Pancreas (tissue), 10 donors: ENCODE results near the gene KIAA1549. TPM values are rescaled to one million over a fixed set of nuclear protein-coding genes. Genes with fewer than 3 reads are reported as not detected.
A peak's percentile ranks its signal among the peaks of the same experiment; 100 is the strongest.
"Not testable (repeated sequence)": the region's sequence is repeated elsewhere in the genome, so short reads cannot be mapped to it uniquely, and the experiment has no call there.

Experiments
- ATAC-seq, 4 donors: fragments of 200-7000 bp; cut with Tn5 transposase; one replicate each; pipeline versions ENCODE4 v1.8.0 to v1.9.1; 2020; ENCODE audit warnings: mild to moderate bottlenecking in 4 of 4, moderate library complexity in 4 of 4
- DNase-seq, 6 donors: peaks; one replicate each; pipeline ENCODE4 v3.0.0-alpha.2; 2020
- FAIRE-seq: peaks from 2 replicates; lab custom pipeline; 2012; peaks lifted over from hg19 to GRCh38; lab: Jason Lieb, UNC
- H3K27ac ChIP-seq, 4 donors: fragments of 200-600 bp; sonication (generic); 1 replicate in 3 of 4; 2 replicates in 1 of 4; pipeline versions ENCODE4 v1.5.0 to v1.8.0; 2020
- H3K27me3 ChIP-seq, 4 donors: fragments of 200-600 bp; one replicate each; pipeline ENCODE4 v1.8.0; 2021
- H3K36me3 ChIP-seq, 3 donors: fragments of 200-600 bp; sonication (generic) in 1 of 3; one replicate each; pipeline versions ENCODE4 v1.5.0 to v1.8.0; 2020 to 2021
- H3K4me1 ChIP-seq, 3 donors: fragments of 200-600 bp; one replicate each; pipeline ENCODE4 v1.8.0; 2021
- H3K4me3 ChIP-seq, 4 donors: fragments of 200-600 bp; sonication (generic) in 2 of 4; one replicate each; pipeline versions ENCODE4 v1.5.0 to v1.8.0; 2020 to 2021
- H3K9me3 ChIP-seq, 4 donors: fragments of 200-600 bp; one replicate each; pipeline ENCODE4 v1.8.0; 2021
- CTCF ChIP-seq, 4 donors: fragments of 200-600 bp; sonication (generic) in 3 of 4; IDR thresholded peaks; one replicate each; pipeline versions ENCODE4 v1.5.0 to v1.8.0; 2021; ENCODE audit warnings: antibody characterized with exemption in 4 of 4
- WGBS, 2 donors: extraction: QIAGEN DNeasy Blood & Tissue Kit; methylation state at CpG; one replicate each; pipeline ENCODE4 v1.1.7; 2013; 5-methylcytosine and 5-hydroxymethylcytosine counted together
- intact Hi-C, 3 donors: fragments of 100-400 bp; cut with DNase I; formaldehyde crosslinking; loops; one replicate each; pipeline versions ENCODE4 v1.11.1 to v1.14.2; 2022
- polyA plus RNA-seq, 2 donors: library from polyadenylated mRNA; stranded (reverse); fragments of 200-250 nt; gene quantifications; one replicate each; pipeline ENCODE4 v1.2.3, GENCODE V29; 2013
- total RNA-seq, 6 donors: library from RNA; stranded (reverse); fragmentation: NEBNext Ultra II Directional in 4 of 6; extraction: Animal tissue kit (Norgen Biotek cat#: 25700) in 4 of 6; gene quantifications; one replicate each; pipeline versions ENCODE4 v1.2.1 to v1.2.4, GENCODE V29; 2021 to 2023
- donor health status: healthy with polysubstance abuse.
- donor health status: DM: no; HTN: no; CAD: no; lungs with moderate emphysema.
- donor health status: DM: no; HTN: no; CAD: no.
- donor health status: control.
- donor health status: control.
- donor health status: Bipolar disorder and iron deficiency.
- donor health status: DM: yes; HTN: yes; CAD: no.
- donor health status: DM: no; HTN: no; CAD: no.
- donor health status: DM: no; HTN: no; CAD: no.
- donor health status: DM: yes; HTN: yes; CAD: no.

KIAA1549 gene
- total and polyA plus RNA-seq, 8 donors, result 1.9 to 8.0 (median 7.0) TPM

DNA sequence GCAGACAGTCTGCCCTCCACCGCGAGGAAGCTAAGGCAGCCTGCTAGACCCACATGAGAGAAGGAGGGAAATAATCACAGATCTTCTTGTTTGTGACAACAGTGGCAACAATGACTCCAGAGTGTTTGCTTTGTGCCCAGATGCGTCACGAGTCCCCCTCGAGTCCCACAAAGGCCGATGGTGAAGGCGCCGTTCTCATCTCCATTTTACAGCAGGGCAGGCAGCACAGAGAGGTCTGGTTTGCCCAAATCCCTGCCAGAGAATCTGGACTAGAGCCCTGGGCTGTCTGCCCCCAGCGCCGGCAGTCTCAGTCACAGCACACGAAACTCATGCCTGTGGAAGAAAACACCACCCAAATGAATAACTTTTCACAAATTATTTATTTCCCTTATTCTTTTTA, 38.1 kb downstream of the KIAA1549 start:
- no peak for TF ChIP-seq CTCF (IDR thresholded peaks at IDR 0.05)
- Histone ChIP-seq H3K9me3 (no peaks in the 10 kb centered on the region), H3K4me3 (no peak overlapping the region), H3K27ac (no peak overlapping the region), H3K36me3 (no peaks in the 10 kb centered on the region), H3K4me1 (no peaks in the 10 kb centered on the region), H3K27me3 (no peaks in the 10 kb centered on the region)
- FAIRE-seq, result no peak
- 88 to 90% methylated on average over 11 of the region's 11 CpGs for WGBS, 2 donors
- DNase-seq, result no peak
- intact Hi-C loops, result no loop called here
- no peak for ATAC-seq

GRCh38 chr7:138941545-138941944, 39.6 kb downstream of the KIAA1549 start:
- Histone ChIP-seq H3K27ac (no peak overlapping the region), H3K9me3 (no peaks in the 10 kb centered on the region), H3K4me1 (no peaks in the 10 kb centered on the region), H3K4me3 (no peak overlapping the region), H3K36me3 (no peaks in the 10 kb centered on the region), H3K27me3 (no peaks in the 10 kb centered on the region)
- no peak for FAIRE-seq
- DNase-seq, result no peak
- TF ChIP-seq CTCF (IDR thresholded peaks at IDR 0.05), result no peak
- WGBS, 2 donors, result 66% methylated on average over 4 of the region's 4 CpGs
- ATAC-seq, result peak in 2 of 4 donors; percentile 44 to 55
- intact Hi-C loops, result no loop called here

- FAIRE-seq, H3K4me1 ChIP-seq, H3K27me3 ChIP-seq, DNase-seq, intact Hi-C loops, H3K36me3 ChIP-seq, H3K27ac ChIP-seq, H3K9me3 ChIP-seq, ATAC-seq, H3K4me3 ChIP-seq: not testable (repeated sequence)
- WGBS, 2 donors, result 71 to 86% methylated on average over 1 of the region's 1 CpG
These were observed 40.6 kb downstream of the KIAA1549 start for GRCh38 chr7:138940602-138941001.

DNA sequence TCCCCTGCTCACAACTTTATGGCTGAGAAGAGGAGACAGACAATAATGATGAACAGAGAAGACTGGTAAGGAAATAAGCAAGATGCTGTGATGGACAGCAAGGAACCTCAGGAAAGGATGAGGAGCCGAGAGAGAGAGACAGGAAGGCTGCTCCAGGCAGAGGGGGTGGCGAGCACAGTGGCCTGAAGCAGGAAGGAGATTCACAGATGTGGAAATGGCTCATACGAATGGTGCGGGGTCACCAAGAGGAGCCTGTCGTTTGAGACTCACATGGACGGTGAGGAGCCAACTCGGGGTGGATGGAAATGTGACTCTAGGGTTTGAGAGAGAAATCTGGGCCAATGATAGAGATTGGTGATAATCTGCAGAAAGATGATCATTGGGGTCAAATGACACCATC, 43.7 kb downstream of the KIAA1549 start:
- WGBS, 2 donors, result 94 to 98% methylated on average over 7 of the region's 7 CpGs
- no peaks in the 10 kb centered on the region for H3K27me3 ChIP-seq
- DNase-seq (no peak), FAIRE-seq (no peak), ATAC-seq (no peak)
- intact Hi-C loops, result no loop called here
- H3K4me1 ChIP-seq, result peaks cover 0 to 6% (median 0%) of the 10 kb centered on the region in 3 donors
- no peak overlapping the region for H3K4me3 ChIP-seq
- no peaks in the 10 kb centered on the region for H3K9me3 ChIP-seq
- no peak overlapping the region for H3K27ac ChIP-seq
- no peak for TF ChIP-seq CTCF (IDR thresholded peaks at IDR 0.05)
- H3K36me3 ChIP-seq, result no peaks in the 10 kb centered on the region

DNA sequence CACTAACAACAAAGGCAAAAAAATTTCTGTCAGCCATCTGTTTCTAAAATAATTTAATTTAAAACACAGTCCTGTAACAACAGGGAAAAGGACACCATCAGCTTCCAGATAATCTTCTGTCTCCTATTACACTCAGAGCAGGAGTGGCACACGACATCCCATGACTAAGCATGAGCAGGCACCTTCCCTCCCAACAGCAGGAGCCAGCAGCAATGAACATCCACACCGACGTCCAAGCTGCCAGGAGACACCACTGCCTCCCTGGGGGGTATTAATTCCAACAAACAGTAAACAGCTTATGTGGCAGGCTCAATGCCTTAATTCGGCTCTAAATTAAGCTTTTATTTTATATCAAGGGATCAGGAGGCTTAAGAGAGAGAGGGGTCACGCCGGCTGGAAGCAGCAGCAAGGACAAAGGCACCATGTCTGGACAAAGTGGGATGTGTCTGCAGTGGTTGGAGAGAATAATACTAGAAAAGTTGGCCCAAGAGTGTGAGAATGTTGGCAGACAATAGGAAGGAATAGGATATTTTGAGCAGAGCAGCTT, 45.7 kb downstream of the KIAA1549 start:
- H3K27me3 ChIP-seq, result no peaks in the 10 kb centered on the region
- FAIRE-seq (no peak), DNase-seq (peak in 1 of 6 donors; percentile 24), ATAC-seq (peak in 3 of 4 donors; percentile 88 to 94 (median 89))
- TF ChIP-seq CTCF (IDR thresholded peaks at IDR 0.05), result no peak
- H3K27ac ChIP-seq, result no peak overlapping the region
- H3K36me3 ChIP-seq, result no peaks in the 10 kb centered on the region
- no peaks in the 10 kb centered on the region for H3K9me3 ChIP-seq
- intact Hi-C loops, result no loop called here
- WGBS, 2 donors, result 40 to 46% methylated on average over 6 of the region's 6 CpGs
- peaks cover 0 to 6% (median 0%) of the 10 kb centered on the region in 3 donors for H3K4me1 ChIP-seq
- H3K4me3 ChIP-seq, result no peak overlapping the region
